ENCODE measurements around the gene TFF2.

Gene TFF2

DNA sequence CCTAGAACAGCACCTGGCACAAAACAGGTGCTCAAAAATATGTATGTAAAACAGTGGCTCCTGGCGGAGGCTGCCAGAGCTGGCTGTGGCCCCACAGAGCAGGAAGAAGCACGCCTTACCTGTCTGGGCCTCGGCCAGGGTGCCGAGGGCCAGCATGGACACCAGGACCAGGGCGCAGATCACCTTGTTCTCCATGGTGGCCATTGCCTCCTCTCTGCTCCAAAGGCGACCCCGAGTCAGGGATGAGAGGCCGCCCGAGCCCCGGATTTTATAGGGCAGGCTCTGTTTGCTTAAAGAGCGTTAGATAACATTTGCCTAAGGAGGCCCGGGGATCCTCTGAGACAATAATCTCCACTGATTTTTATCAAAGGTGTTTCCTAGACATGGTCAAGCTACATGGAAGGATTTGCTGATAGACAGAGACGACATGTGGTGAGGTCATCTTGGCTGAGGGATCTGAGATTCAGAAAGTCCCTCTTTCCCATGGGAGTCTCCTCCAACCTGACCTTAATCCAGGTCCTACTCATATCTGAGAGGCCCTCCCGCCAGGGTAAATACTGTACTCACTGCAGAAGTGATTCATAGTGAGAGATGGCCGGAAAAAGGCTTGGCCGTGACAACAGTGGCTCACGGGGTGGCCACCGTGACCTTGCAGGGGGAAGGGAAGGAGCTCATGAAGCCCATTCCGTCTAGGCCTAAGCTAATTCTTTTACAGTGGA is 15.7 kb upstream of the TFF2 start, which contains the start of gene TFF1:
Gene TFF1, minus strand, starts transcription at position 244 of the 719 bp plus-strand sequence. Its CDS starts 40 bp downstream, at position 204.
- DNase-seq (ENCODE audit: low read depth): no peak

DNA sequence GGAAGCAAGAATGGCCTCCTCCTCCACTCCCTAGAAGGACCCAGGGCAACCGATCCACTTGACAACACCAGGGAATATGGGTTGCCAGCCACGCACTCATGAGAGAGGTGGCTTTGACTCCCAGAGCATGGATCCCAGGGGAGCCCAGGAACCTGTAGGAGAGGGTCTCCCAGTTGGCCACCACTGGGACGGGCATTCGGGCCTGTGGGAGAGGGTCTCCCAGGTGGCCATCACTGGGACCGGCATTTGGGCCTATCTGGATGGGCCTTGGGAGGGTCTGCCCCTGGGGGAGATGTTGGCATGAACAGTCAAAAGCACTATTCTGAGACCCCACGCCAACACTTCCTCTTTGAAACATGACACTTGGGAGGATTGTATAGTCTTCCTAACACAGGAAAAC is 15.0 kb upstream of the TFF2 start:
- no peak for DNase-seq (ENCODE audit: low read depth)

DNA sequence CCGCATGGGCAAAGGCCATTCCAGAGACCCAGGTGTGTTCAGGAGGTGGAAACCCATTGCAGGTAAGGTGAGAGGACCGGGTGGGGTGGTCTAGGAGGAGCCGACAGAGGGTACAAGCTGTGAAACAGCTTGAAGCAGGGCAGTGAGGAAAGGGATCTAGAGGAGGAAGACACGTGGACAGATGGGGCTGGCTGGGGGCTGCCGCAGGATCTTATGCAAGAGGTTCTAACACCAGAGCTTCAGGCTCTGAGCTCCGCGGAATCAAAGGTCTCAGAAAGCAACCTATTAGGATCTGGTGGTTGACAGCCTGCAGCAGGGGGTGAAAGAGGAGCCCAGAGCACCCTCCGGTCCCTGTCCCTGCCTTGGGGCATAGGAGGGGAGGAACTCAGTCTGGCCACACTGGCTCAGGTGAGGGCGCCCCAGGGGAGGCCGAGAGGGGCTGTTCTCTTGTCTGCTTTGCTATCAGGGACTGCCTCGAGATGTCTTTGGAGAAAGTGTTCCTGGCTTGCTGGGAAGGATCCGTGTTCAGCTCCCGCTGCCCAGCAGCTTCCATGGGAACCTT is 13.6 kb upstream of the TFF2 start:
- DNase-seq (ENCODE audit: low read depth): no peak

DNA sequence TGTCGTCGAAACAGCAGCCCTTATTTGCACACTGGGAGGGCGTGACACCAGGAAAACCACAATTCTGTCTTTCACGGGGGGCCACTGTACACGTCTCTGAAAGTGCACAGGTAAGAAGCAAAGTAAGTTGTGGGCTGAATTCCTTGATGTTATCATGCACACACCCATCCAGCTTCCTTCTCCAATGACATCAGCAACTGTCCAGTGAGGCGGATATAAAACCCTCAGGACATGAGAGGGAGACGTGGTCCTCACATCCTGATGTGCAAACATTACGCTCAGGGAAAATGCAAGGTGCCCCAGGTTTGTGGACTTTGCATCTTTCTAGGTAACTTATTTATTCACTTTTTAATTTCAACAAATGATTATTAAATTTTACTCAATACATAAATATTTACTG is 12.5 kb upstream of the TFF2 start:
- DNase-seq (ENCODE audit: low read depth): no peak

DNA sequence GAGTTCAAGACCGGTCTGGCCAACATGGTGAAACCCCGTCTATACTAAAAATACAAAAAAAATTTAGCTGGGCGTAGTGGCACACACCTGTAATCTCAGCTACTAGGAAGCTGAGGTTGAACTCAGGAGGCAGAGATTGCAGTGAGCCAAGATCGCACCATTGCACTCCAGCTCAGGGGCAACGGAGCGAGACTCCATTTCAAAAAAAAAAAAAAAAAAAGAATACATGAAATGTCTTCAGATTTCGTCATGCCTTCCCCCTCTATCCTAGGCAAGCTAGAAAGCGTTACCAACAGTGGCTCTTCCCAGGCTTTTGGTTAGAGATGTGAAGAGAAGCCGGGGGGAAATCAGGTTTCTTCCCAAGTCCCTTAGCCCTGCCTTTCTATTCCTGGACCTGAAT is 11.9 kb upstream of the TFF2 start:
- DNase-seq (ENCODE audit: low read depth): no peak

GRCh38 chr21:42362198-42362597 is 11.4 kb upstream of the TFF2 start:
- DNase-seq (ENCODE audit: low read depth): no peak

DNA sequence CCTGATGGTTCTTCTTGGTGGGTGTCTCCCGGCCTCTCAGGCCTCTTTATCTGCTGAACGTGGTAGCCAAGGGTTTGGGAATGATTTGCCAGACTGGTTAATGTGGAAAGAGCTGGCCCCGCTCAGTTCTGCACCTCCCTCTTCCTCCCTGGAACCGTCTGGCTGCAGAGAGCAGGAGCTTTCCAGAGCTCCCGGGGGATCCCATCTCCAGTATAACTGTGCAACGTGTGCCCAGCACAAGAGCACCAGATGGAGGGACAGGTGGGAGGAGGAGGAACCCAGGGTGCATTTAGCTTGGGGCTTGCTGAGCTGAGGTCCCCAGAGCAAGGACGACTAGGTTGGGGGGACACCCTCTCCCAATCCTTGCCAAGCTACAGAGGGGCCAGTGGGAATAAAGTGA is 10.5 kb upstream of the TFF2 start:
- DNase-seq (ENCODE audit: low read depth): no peak

- DNase-seq (ENCODE audit: low read depth): no peak
These were observed 9.5 kb upstream of the TFF2 start for GRCh38 chr21:42360317-42360716.

- DNase-seq (ENCODE audit: low read depth): no peak
These were observed 8.1 kb upstream of the TFF2 start for GRCh38 chr21:42358937-42359336.

- no peak for DNase-seq (ENCODE audit: low read depth)
These were observed 7.5 kb upstream of the TFF2 start for GRCh38 chr21:42358261-42358660.

DNA sequence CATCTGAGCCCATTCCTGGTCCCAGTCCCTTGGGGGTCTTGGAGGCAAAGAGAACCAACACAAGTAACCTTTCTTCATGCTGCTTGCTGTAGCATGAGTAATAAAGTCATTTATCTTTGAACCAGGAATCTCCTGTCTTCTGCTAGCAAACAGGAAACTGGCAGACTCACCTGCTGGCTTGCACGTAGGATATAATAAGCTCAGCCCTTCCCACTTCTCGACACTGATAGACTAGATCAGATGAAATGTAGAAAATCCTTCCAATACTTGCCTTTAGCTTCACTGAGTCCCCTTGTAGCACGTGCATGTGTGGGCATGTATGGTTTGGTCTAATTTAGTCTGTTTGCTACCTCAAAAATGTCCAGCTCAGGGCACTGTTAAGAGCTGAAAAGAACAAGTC is 6.5 kb upstream of the TFF2 start:
- no peak for DNase-seq (ENCODE audit: low read depth)

DNA sequence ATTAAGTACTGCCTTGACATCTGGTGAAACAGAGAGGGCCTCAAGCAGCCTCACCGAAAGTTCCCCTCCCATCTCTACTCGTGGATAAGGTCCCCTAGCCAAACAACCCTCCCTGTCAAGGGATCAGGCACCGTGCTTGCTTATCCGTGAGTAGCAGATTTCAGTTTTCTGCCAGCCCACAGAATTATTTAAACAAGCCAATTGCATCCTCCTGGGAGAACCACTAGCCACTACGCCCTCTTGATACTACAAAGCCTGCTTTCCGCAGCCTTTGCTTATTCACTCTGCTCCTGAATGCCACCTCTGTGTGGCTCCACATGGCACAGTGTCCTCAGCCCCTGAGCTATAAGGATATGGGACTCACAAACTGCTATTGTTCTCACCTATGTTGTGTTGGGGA is 5.9 kb upstream of the TFF2 start:
- DNase-seq (ENCODE audit: low read depth): no peak

DNA sequence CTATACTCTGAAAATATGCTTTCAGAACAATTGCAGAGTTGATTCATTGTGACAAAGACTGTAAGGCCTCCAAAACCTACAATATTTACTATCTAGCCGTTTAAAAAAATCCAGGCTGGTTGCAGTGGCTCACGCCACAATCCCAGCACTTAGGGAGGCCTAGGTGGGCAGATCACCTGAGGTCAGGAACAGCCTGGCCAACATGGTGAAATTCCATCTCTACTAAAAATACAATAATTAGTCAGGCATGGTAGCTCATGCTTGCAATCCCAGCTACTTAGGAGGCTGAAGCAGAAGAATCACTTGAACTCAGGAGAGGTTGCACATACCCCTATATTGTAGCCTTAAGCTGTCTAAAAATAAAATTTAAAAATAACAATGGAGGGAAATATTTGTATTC is 5.3 kb upstream of the TFF2 start:
- no peak for DNase-seq (ENCODE audit: low read depth)

GRCh38 chr21:42353623-42354022 is 2.8 kb upstream of the TFF2 start:
- DNase-seq (ENCODE audit: low read depth): no peak

DNA sequence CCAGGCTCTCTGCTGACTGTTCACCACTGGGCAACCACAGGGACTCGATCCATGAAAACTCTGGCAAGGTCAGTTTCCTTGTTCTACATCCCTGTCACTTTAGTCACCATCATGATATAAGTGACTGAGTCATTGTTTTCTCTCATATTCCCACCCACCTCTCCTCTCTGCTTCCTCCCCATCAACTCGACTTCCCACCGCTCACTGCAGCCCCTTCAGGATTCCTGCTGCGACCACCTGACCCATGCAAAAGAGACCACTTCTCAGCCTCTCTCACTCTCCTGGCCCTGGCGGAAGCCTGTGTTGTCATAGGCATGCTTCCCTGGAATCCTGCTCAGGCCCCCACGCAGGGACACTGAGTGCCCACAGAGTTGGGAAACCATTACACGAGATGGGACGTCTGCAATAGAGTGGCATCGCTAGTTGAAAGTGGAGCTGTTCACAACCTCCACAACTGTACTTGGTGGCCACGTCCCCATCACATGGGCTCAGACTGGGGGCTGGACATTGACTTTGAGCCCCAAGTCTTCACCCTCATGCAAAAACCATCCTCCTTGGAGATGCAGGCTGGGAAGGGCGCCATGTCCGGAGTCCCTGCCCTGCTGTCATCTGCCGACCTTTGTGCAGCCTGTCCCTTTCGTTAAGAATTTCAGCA is 1.8 kb upstream of the TFF2 start:
- DNase-seq (ENCODE audit: low read depth): no peak

DNA sequence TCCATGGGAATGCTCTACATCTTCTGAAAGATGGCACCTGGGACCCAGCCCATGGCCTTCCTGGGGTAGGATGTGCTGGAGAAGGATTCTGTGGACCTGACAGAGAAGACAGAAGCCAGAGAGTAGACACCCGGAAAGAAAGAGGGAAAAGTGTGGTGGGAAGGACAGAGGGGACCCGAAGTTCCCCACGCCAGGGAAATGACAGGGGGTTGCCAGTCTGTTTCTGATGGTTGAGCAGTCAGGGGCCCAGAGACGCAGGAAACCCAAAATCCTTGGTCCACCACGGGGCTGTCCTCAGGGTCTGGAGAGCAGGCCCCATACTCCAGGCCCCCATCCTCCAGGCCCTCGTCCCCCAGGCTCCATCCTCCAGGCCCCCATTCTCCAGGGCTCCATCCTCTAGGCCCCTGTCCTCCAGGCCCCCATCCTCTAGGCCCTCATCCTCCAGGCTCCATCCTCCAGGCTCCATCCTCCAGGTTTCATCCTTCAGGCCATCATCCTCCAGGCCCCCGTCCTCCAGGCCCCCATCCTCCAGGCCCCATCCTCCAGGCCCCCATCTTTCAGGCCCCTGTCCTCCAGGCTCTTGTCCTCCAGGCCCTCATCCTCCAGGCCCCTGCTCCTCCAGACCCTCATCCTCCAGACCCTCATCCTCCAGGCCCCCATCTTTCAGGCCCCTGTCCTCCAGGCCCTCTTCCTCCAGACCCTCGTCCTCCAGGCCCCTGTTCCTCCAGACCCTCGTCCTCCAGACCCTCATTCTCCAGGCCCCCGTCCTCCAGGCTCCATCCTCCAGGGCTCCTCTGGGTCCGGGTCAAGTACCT is 1.0 kb upstream of the TFF2 start:
- DNase-seq (ENCODE audit: low read depth): no peak

DNA sequence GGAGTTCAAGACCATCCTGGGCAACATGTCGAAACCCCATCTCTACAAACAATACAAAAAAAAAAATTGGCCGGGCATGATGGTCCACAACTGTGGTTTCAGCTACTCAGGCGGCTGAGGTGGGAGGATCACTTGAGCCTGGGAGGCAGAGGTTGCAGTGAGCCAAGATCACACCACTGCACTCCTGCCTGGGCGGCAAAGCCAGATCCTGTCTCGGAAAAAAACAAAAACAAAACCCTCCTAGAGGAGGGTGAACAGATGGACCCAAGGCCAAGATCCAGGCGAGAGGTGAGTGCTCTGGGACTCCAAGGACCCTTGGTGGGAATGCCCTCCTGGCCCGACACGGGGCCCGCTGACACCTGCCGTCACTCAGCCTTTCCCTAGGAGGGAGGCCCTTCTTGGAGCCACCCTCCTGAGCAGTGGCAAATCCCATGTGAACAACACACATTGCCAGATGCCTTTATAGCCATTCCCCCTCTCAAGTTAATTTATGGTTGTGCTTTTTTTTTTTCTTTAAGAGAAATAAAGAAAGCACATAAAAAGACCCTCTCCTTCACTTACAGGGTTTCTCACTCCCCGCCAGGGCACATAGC is 380 bp downstream of the TFF2 start:
- no peak for DNase-seq (ENCODE audit: low read depth)

DNA sequence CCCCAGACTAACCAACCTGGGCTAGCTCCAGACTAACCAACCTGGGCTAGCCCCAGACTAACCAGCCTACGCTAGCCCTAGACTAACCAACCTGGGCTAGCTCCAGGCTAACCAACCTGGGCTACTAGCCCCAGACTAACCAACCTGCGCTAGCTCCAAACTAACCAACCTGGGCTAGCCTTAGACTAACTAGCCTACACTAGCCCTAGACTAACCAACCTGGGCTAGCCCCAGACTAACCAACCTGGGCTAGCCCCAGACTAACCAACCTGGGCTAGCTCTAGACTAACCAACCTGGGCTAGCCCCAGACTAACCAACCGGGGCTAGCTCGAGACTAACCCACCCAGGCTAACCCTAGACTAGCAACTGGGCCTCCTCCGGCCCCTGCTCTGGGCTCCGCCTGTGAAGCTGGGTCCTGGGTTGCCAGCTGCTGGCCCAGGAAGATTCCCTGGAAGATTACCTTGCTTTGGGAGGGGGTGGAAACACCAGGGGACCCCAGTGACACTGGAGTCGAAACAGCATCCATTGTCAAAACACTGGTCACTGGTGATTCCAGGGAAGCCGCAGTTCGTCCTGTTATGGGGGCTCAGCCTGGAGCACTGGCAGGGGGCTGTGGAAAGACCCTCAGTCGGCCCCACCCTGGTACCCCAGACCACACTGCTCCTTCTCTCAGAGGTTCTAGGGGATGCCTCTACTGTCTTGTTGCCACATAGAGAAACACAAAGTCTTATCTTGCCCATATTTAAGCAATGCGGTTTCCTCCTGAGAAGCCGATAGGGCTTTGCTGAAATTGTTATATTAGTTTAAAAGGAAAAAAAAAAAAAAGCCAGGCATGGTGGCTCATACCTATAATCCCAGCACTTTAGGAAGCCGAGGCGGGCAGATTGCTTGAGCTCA is 1.1 kb downstream of the TFF2 start:
- no peak for DNase-seq (ENCODE audit: low read depth)

DNA sequence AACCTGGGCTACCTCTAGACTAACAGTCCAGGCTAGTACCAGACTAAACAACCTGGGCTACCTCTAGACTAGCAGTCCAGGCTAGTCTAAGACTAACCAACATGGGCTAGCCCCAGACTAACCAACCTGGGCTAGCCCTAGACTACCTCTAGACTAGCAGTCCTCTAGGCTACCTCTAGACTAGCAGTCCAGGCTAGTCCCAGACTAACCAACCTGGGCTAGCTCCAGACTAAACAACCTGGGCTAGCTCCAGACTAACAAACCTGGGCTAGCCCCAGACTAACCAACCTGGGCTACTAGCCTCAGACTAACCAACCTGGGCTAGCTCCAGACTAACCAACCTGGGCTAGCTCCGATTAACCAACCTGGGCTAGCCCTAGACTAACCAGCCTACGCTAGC is 2.0 kb downstream of the TFF2 start:
- no peak for DNase-seq (ENCODE audit: low read depth)

DNA sequence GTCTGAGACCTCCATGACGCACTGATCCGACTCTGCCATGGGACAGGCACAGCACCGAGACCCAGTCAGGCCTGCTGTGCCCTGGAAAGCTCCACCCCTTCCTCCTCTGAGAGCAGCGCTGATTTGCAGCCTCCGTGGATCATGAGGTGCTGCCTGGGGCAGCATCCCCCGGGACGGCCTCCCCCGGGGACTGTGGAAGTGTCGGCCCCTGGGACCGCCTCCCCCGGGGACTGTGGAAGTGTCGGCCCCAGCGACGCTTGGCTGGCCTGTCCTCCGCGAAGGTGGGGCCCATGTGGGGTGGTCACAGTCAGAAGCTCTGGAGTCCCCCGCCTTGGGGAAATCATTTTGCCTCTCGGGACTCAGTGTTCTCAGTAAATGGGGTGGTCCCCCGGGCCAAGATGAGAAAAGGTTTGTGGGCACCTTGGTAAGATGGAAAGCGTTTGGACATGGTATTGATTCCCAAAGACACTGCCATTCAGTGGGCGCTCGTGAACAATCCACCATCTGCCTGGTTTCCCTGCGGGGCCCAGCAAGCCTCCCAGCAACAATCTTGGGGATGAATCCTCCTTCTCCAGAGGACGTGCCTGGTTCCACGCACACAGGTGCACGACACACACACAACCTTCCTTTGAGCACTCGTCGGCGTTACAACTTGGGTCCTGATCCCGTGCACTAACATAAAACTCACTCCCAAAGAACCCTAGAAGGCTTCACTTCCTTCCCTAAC is 3.0 kb downstream of the TFF2 start:
- no peak for DNase-seq (ENCODE audit: low read depth)

All from T follicular helper cell (primary cell).